Gastroesophageal sphincter (tissue), 3 donors: Measurements from ENCODE around the gene BABAM2.

Source experiments
- EP300 ChIP-seq: sonication (generic); formaldehyde crosslinking; IDR thresholded peaks from one replicate; pipeline ENCODE4 v1.6.1; 2017; ENCODE audit warnings: antibody characterized with exemption, mild to moderate bottlenecking
- POLR2A ChIP-seq, 2 donors: fragments of 450-650 bp; IDR thresholded peaks; one replicate each; pipeline ENCODE4 v1.6.1; 2017; ENCODE audit warnings: antibody characterized with exemption in 2 of 2, mild to moderate bottlenecking in 2 of 2, moderate library complexity in 1 of 2
- TF ChIP-seq, protein P1 (sequence below), 4 experiments: fragments of 200-600 bp in 2 of 4; fragments of 450-650 bp in 2 of 4; sonication (generic) in 1 of 4; IDR thresholded peaks; one replicate each; pipeline ENCODE4 v1.5.1; 2017 to 2019; ENCODE audit warnings: antibody characterized with exemption in 4 of 4, mild to moderate bottlenecking in 2 of 4, moderate library complexity in 2 of 4

DNA sequence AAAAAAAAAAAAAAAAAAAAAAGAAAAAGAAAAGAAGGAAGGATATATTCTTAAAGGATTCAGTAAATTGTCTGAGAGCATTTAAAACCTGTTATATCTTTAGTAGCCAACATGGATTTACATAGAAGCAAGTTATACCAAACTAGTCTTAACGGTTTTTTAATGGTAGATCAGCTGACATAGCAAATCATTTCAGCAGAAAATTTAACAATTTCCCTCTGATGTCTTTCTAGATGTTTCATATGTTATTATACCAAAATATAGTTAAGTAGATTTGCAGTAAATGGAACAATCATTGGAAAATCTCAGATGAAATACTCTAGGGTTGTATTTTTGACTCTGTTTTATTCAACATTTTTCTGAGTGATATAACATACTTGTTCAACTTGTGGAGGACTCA lies 72.9 kb downstream of the BABAM2 start:
- TF ChIP-seq, protein P1, sequence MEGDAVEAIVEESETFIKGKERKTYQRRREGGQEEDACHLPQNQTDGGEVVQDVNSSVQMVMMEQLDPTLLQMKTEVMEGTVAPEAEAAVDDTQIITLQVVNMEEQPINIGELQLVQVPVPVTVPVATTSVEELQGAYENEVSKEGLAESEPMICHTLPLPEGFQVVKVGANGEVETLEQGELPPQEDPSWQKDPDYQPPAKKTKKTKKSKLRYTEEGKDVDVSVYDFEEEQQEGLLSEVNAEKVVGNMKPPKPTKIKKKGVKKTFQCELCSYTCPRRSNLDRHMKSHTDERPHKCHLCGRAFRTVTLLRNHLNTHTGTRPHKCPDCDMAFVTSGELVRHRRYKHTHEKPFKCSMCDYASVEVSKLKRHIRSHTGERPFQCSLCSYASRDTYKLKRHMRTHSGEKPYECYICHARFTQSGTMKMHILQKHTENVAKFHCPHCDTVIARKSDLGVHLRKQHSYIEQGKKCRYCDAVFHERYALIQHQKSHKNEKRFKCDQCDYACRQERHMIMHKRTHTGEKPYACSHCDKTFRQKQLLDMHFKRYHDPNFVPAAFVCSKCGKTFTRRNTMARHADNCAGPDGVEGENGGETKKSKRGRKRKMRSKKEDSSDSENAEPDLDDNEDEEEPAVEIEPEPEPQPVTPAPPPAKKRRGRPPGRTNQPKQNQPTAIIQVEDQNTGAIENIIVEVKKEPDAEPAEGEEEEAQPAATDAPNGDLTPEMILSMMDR (IDR thresholded peaks at IDR 0.05): no peak
- TF ChIP-seq POLR2A (IDR thresholded peaks at IDR 0.05): no peak
- TF ChIP-seq EP300: no peak
